Colonic mucosa (tissue), 4 donors: ENCODE data around the gene TNRC6B. TPM values are rescaled to one million over a fixed set of nuclear protein-coding genes. Genes with fewer than 3 reads are reported as not detected.
"Not testable (repeated sequence)": the region's sequence is repeated elsewhere in the genome, so short reads cannot be mapped to it uniquely, and the experiment has no call there.

ENCODE experiments used
- DNase-seq: peaks from one replicate; pipeline ENCODE4 v3.0.0-alpha.2; 2020
- H3K27ac ChIP-seq: fragments of 200-600 bp; one replicate; pipeline ENCODE4 v1.8.0; 2021
- H3K27me3 ChIP-seq: fragments of 200-600 bp; one replicate; pipeline ENCODE4 v1.8.0; 2021
- H3K36me3 ChIP-seq: fragments of 200-600 bp; one replicate; pipeline ENCODE4 v1.8.0; 2021
- H3K4me1 ChIP-seq: fragments of 200-600 bp; one replicate; pipeline ENCODE4 v1.8.0; 2021; ENCODE audit warnings: mild to moderate bottlenecking
- H3K4me3 ChIP-seq: fragments of 200-600 bp; one replicate; pipeline ENCODE4 v1.8.0; 2021
- H3K9ac ChIP-seq, 2 donors: one replicate each; pipeline ENCODE4 v1.7.0; 2013; ENCODE audit warnings: control low read depth in 2 of 2, low read depth in 2 of 2, low read length in 2 of 2
- H3K9me3 ChIP-seq: fragments of 200-600 bp; one replicate; pipeline ENCODE4 v1.8.0; 2021
- CTCF ChIP-seq: fragments of 200-600 bp; IDR thresholded peaks from one replicate; pipeline ENCODE4 v1.8.0; 2022; ENCODE audit warnings: antibody characterized with exemption, mild to moderate bottlenecking
- intact Hi-C: fragments of 100-400 bp; cut with DNase I; formaldehyde crosslinking; loops from one replicate; pipeline ENCODE4 v1.14.1; 2022
- total RNA-seq, 2 donors: library from RNA; stranded (reverse); fragmentation: NEBNext Ultra II Directional in 1 of 2; extraction: Animal tissue kit (Norgen Biotek cat#: 25700) in 1 of 2; gene quantifications; one replicate each; pipeline ENCODE4 v1.2.1, GENCODE V29; 2021
- donor health status: healthy.
- donor health status: DM: no; HTN: no; CAD: no.
- donor health status: DM: no; HTN: no; CAD: no.

Gene TNRC6B
- total RNA-seq, 2 donors from 2014 or later, result 38.7 to 47.4 TPM

- Histone ChIP-seq H3K27me3 (no peaks in the 10 kb centered on the region), H3K27ac (no peak overlapping the region), H3K9me3 (no peaks in the 10 kb centered on the region), H3K9ac (no peak overlapping the region), H3K4me1 (peaks cover 4% of the 10 kb centered on the region), H3K36me3 (no peaks in the 10 kb centered on the region), H3K4me3 (no peak overlapping the region)
- intact Hi-C loops, result no loop called here
- no peak for TF ChIP-seq CTCF
- no peak for DNase-seq
Observed at GRCh38 chr22:40153192-40153591, 24.5 kb upstream of the TNRC6B start.

GRCh38 chr22:40153705-40154104 is 24.0 kb upstream of the TNRC6B start:
- intact Hi-C loops, result no loop called here
- DNase-seq, result no peak
- Histone ChIP-seq H3K4me3 (no peak overlapping the region), H3K4me1 (peaks cover 4% of the 10 kb centered on the region), H3K9ac (no peak overlapping the region), H3K36me3 (no peaks in the 10 kb centered on the region), H3K27ac (no peak overlapping the region), H3K27me3 (no peaks in the 10 kb centered on the region), H3K9me3 (no peaks in the 10 kb centered on the region)
- TF ChIP-seq CTCF, result no peak

GRCh38 chr22:40156001-40156516 is 21.7 kb upstream of the TNRC6B start:
- TF ChIP-seq CTCF, result peak; percentile 18
- H3K9ac ChIP-seq, result no peak overlapping the region
- no peak overlapping the region for H3K4me3 ChIP-seq
- peak; percentile 79 for DNase-seq
- H3K27ac ChIP-seq, result peak overlapping the region; percentile 75
- peaks cover 4% of the 10 kb centered on the region for H3K4me1 ChIP-seq
- intact Hi-C loops, result no loop called here
- no peaks in the 10 kb centered on the region for H3K27me3 ChIP-seq
- H3K9me3 ChIP-seq, result no peaks in the 10 kb centered on the region
- no peaks in the 10 kb centered on the region for H3K36me3 ChIP-seq

GRCh38 chr22:40156682-40157081 is 21.0 kb upstream of the TNRC6B start:
- peak overlapping the region; percentile 75 for H3K27ac ChIP-seq
- H3K4me1 ChIP-seq, H3K4me3 ChIP-seq, H3K9me3 ChIP-seq, H3K27me3 ChIP-seq, intact Hi-C loops, DNase-seq, H3K36me3 ChIP-seq: not testable (repeated sequence)
- H3K9ac ChIP-seq, result peak overlapping the region in 1 of 2 donors; percentile 1

- intact Hi-C loops, result no loop called here
- no peak overlapping the region for H3K4me3 ChIP-seq
- H3K27me3 ChIP-seq, result no peaks in the 10 kb centered on the region
- H3K9me3 ChIP-seq, result no peaks in the 10 kb centered on the region
- peak overlapping the region in 1 of 2 donors; percentile 35 for H3K9ac ChIP-seq
- DNase-seq, result peak; percentile 62
- no peak for TF ChIP-seq CTCF
- peaks cover 4% of the 10 kb centered on the region for H3K4me1 ChIP-seq
- peak overlapping the region; percentile 75 for H3K27ac ChIP-seq
- no peaks in the 10 kb centered on the region for H3K36me3 ChIP-seq
Observed at GRCh38 chr22:40157330-40157945, 20.3 kb upstream of the TNRC6B start.

GRCh38 chr22:40161194-40161593 is 16.5 kb upstream of the TNRC6B start:
- TF ChIP-seq CTCF, result no peak
- Histone ChIP-seq H3K9ac (no peak overlapping the region), H3K4me1 (peaks cover 4% of the 10 kb centered on the region), H3K9me3 (no peaks in the 10 kb centered on the region), H3K27ac (no peak overlapping the region), H3K27me3 (no peaks in the 10 kb centered on the region), H3K4me3 (no peak overlapping the region), H3K36me3 (no peaks in the 10 kb centered on the region)
- intact Hi-C loops, result no loop called here
- no peak for DNase-seq

GRCh38 chr22:40165537-40165936 is 12.2 kb upstream of the TNRC6B start:
- H3K27ac ChIP-seq, H3K9ac ChIP-seq, H3K27me3 ChIP-seq, H3K9me3 ChIP-seq, H3K4me3 ChIP-seq, intact Hi-C loops, H3K4me1 ChIP-seq, H3K36me3 ChIP-seq, DNase-seq: not testable (repeated sequence)
